NCI-H1092 (cell line): ENCODE results near the gene TRIP11.
"Not testable (repeated sequence)": the region's sequence is repeated elsewhere in the genome, so short reads cannot be mapped to it uniquely, and the experiment has no call there.

Source experiments
- DNase-seq: peaks from one replicate; lab custom pipeline; 2025; lab: John Stamatoyannopoulos, UW

The TRIP11 gene

DNA sequence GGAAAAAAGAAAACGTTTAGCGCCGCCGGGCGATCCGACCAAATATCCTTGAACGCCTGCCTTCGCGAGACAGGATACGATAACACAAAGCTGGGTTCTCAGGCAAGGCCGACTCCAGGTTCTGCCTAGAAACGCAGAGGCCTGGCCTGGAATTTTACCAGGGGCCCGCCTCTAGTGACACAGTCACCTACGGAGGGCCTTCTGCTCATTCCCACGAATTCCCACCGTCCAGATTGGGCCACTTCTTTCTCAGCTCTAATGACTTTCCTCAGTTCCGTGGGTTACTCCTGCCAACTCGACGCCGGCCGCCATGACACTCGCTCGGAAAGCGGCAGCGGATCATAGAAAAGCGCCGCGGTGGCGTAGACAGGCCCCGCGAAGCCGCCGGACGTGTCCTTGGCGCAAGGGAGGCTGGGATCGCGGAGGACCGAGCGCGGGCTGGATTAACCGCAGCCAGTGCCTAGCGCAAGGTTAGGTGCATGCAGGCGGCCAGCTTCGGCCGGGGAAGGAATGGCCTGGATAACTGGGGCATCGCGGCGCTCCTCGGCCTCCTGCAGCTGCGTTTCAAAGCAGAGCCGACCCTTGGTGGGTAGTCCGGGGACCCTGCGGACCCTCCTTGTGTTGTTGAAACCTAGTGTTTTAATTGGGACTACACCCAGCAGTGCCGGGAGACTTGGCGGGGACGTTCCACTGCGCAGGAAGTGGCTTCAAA lies at the start of gene TRIP11:
Gene TRIP11, minus strand, starts transcription at position 341 of the 712 bp plus-strand sequence. CDS start 374 bp downstream, outside the sequence.
- DNase-seq = peak; percentile 86

DNA sequence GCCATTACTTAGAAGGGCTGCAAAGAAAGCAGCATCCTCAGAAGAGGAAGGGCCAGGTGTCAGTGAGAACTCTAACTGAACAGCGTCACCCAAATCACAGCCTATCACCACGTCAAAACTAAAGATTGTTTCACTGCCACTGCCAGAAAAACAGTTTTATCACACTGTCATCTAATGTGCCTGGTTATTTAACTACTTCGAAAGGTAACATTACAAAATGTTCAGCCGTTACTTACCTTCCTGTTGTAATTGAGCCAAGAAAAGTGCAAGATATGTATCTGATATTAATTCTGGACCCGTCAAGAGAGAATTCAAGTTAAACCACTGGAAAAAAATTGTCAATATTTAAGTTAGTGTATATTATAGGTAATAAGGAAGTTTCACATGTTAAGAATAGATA lies 48.6 kb upstream of the TRIP11 start:
- DNase-seq = no peak

DNA sequence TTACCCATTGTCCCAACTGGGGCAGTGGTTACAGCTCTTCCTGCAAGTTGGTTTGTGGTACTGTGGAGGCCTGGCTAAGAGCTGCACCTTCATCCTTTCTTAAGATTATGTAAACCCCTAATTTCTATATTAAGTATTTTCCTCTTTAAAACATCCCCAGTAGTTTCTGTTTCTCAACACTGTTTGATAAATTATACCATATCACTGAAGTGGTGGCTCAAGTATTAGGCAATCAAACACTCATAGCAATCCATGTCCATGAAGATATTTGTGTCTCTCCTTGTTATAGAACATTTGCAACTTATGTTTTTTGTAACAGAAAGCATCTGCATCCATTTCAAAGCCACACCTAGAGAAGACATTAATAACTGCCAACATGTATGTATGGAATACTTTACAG lies 34.7 kb upstream of the TRIP11 start:
- DNase-seq = no peak

DNA sequence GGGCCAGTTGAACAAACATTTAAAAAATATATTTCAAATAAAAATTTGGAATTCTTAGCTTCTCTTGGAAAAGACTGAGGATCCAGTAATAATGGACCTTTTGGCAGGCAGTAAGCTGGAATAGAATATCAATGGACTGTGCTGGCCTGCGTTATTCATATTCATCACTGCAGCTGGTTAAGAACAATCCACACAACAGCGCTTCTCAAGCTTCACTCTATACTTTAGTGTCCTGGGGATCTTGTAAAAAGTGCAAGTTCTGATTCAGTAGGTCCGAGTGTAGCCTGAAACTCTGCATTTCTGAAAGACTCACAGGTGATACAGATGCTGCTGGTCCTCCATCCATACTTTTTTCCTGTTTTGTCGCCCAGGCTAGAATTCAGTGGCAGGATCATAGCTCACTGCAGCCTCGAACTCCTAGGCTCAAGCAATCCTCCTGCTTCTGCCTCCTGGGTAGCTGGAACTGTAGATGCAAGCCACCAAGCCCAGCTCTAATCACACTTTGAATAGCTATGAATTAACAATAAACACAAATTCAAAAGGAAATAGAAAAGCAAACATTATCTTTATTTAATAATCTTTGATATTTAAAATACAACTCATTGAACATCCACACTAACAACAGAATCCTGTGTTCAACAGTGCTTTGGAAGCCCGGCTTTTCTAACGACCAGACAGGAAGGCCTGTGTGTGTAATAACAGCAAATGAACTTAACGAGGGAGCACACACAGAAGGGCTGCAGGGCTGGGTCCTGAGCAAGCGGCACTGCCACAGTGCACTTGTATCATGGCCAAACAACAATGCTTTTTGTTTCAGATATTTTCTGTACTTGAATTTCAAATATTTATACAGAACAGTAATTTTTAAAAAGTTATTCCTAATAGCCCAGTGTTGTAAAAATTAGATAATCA lies 18.4 kb upstream of the TRIP11 start:
- DNase-seq = no peak

DNA sequence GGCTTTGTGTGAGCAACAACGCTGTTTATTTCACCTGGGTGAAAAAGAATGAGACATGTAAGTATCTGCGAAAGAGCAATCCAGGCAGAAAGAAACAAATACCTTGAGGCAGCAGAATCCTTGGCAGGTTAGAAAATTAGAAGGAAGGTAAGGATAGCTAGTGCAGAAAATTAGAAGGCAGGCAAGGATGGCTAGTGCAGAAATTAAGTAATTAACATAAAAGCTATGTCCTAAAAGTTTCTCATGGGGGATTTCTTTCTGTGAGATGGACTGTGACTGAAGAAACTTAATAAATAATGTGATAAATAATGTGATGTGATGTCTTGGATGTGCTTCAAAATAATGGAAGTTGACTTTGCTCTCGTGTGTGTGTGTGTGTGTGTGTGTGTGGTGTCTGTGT lies 9.9 kb upstream of the TRIP11 start:
- no peak for DNase-seq

DNA sequence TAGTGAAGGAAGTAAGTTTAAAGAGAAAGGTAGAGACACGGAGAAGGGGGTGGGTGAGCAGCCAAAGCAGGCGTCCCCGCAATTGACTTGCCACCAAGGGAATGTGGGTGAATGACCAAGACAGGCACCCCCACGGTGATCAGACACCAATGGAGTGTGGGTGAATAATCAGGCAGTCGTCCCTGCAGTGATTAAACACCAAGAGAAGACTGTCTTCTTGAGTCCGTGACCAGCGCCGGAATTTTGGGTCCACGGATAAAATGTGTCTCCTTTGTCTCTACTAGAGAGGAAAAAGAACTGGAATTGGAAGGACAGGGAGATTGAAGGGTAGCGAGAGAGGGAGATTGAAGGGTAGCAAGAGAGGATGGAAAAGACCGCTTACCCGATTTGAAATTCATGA lies 9.4 kb upstream of the TRIP11 start:
- DNase-seq = not testable (repeated sequence)

DNA sequence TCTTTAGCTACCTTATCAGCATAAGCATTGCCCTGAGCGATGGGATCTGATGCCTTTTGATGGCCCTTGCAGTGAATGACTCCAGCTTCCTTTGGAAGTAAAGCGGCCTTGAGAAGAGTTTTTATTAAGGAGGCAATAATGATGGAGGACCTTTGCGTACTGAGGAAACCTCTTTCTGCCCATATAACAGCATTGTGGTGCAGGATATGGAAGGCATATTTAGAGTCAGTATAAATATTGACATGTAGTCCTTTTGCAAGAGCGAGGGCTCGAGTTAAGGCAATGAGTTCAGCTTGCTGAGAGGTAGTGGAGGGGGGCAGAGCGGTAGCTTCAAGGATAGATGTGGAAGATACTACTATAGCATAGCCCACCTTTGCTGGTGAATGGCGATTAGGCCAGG lies 6.0 kb upstream of the TRIP11 start:
- DNase-seq = not testable (repeated sequence)

DNA sequence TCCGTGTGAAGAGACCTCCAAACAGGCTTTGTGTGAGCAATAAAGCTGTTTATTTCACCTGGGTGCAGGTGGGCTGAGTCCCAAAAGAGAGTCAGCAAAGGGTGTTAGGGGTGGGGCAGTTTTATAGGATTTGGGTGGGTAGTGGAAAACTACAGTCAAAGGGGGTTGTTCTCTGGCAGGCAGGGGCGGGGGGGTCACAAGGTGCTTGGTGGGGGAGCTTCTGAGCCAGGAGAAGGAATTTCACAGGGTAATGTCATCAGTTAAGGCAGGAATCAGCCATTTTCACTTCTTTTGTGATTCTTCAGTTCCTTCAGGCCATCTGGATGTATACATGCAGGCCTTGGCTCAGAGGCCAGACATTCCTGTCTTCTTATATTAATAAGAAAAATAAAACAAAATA lies 1.9 kb upstream of the TRIP11 start:
- not testable (repeated sequence) for DNase-seq

DNA sequence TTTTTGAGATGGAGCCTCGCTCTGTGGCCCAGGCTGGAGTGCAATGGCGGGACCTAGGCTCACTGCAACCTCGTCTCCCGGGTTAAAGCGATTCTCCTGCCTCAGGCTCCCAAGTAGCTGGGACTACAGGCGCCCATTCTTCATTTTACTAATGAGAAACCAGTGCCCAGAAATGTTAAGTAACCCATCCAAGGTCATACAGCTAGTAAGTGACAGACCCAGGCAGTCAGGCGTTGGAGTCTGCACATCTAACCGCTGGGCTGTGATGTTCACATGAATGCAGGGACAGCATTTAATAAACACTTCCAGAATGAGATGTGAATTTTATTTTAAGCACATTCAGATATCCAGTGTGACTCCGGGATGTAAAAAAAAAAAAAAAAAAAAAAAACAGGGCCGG lies 1.3 kb upstream of the TRIP11 start:
- DNase-seq = no peak

DNA sequence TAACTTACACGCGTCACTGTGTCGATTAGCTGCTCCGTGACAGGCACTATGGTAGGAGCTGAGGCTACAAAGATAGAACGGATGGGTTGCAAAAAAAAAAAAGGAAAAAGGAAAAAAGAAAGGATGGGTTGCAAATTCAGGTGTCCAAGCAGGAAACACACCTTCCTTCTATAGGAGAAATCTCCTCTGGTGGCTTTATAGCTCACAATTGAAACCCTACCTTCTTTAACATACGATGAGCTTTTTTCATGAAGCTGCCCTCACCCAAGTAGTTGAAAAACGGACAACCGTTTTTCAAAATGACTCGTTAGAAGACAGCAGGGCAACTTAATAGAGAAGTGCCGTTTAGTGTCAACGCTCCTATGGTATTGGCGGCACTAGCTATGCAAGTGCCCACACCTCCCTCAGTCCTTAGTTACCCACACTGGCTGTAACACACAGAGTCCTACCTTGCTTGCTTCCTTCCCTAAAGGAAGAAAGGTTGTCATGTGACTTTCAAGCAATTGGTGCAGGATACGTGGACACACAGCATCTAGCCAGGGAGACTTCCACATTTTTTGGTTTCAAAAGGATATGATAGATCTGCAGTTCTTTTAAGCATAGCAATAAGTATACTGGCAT lies 682 bp upstream of the TRIP11 start:
- peak; percentile 12 for DNase-seq

DNA sequence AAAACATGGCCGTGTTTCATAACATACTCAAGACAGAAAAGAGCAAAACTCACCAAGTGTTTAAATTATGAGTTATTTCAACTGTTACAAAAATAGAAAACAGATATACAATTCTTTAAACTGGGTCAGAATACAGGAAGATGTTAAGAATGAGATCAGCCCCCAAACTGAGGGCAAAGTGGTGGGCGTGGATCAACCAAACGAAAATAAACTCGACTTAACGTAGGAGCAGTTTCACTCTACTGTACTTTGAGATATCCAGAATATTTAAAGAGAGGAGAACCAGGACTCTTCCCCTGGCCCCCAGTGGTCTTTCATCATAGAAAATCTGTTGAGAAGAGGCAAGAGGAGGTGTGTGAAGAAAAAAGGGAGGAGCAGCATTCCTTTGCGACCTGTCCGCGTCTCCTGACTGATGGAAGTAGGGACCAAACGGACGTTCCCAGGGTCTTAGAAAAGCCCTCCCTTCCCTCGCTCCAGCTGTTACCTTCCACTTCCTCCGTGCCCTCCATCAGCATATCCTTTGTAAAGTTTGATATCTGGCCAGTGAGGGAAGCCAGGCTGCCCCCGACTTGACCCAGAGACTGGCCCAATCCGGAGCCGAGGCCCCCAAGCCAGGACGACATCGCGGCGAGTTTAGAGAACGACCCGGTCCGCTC lies 668 bp downstream of the TRIP11 start:
- DNase-seq = peak; percentile 5

DNA sequence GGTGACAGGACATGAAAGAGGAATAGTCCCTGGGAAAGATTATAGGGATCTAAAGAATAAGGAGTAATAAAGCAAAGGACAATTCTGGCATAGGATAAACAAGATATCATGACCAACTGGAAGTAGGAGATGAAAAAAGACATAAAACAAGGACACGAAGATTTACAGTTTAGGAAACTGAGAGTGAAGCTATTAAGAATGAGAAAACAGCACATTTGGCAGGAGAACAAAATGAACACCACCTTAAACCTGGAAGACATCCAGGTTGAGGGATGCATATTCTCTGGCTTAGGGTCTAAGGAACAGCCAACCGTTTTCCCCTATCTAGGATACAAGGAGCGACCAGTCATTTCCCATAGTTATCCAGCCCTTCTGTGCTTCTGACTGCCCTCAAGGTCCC lies 1.9 kb downstream of the TRIP11 start:
- no peak for DNase-seq

DNA sequence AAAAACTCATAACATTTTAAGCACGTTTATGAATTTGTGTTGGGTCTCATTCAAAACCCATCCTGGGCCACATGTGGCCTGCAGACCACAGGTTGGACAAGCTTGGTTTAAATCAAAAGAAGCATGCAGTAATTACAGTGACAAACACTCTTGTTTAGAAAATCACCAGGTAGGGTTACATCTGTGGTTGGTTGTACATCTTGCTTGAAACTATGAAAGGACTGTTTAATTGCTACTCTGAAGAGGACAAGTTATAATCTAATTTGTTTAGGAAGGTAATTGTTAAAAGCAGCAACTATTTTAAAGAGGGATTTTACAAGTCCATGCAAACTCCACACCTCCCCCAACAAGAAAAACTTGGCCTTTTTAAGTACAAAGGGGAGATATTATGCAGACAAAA lies 4.0 kb downstream of the TRIP11 start:
- DNase-seq = no peak

DNA sequence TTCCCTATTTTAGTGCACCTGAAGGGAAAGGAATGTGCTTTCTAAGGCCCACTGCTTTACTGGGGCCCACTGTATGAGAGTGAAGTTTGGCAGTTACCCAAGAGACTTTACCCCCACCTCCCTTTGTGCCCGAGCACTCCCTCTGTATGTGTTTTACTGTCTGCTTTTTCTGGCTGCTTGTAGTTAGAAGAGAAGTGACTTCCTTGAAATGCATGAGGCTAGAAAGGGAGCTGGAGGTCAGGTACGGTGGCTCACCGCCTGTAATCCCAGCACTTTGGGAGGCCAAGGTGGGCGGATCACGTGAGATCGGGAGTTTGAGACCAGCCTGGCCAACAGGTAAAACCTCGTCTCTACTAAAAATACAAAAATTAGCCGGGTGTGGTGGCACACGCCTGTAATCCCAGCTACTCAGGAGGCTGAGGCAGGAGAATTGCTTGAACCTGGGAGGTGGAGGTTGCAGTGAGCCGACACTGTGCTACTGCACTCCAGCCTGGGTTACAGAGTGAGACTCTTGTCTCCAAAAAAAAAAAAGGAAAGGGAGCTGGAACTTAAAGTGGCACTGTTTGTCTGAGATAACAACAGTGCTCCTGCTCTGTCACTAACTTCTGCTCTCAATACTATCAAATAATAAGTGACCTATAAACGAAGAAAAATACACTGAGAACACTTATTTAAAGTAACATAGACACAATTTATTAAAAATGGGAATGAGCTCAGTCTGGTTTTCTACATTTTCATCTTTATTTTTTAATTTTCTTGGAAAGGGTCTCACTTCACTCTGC lies 5.8 kb downstream of the TRIP11 start:
- no peak for DNase-seq

DNA sequence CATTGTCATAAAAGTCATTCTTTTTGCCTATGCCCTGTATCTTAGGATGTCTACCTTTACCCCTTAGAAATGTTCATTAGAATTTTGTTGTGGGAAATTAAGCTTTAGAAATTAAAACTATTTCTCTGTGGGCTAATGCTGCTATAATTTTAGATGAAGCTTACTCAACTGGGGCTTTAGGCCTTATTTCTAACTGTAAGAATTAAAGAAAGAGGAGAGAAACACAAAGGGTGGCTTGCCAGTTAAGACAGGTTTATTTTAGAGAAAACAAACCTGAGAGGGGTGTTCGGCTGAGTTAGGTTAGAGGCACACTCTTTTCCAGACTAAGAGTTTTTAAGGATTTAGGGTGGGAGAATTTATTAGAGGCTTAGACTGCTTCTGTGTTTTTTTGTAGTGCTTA lies 6.4 kb downstream of the TRIP11 start:
- DNase-seq = no peak

DNA sequence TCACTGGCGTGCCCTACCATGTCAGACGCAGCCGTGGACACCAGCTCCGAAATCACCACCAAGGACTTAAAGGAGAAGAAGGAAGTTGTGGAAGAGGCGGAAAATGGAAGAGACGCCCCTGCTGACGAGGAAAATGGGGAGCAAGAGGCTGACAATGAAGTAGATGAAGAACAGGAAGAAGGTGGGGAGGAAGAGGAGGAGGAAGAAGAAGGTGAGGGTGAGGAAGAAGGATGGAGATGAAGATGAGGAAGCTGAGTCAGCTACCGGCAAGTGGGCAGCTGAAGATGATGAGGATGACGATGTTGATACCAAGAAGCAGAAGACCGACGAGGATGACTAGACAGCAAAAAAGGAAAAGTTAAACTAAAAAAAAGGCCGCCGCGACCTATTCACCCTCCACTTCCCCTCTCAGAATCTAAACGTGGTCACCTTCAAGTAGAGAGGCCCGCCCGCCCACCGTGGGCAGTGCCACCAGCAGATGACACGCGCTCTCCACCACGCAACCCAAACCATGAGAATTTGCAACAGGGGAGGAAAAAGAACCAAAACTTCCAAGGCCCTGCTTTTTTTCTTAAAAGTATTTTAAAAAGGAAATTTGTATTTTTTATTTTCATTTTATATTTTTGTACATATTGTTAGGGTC lies 13.2 kb downstream of the TRIP11 start:
- no peak for DNase-seq

DNA sequence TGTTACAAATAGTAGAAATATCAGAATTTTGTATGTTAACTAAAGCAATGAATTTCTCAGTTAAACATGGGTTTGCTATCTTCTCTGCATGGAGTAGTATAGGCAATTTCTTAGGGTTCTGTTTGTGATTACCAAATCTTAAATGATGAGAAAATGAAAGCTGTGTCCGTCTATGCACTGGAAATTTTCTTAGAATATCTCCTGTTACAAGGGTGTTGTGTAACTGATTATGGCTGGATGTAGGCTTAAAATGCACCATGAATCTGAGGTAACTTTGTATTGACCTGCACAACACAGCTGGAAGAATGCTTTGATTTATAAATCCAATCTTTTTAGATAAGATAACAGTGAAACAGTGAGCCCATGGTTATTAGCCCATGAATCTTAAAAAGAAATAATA lies 17.8 kb downstream of the TRIP11 start:
- DNase-seq = no peak

DNA sequence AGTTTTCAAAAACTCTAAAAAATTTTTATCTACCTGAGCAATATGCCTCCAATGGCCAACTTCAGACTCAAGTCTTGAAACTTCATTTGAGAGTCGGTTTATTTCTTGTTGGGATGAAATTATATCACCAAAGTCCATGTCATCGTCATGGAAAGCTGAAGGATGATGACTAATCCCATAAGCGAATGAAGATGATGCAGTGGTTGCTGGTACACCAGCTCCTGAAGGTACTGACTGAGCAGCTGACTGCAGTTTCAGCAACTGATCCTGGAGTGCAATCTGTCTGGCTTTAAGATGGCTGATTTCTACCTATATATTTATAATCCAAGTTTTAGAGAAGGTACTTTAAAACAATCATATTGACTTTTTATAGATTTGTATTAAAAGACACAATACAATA lies 18.3 kb downstream of the TRIP11 start:
- no peak for DNase-seq

DNA sequence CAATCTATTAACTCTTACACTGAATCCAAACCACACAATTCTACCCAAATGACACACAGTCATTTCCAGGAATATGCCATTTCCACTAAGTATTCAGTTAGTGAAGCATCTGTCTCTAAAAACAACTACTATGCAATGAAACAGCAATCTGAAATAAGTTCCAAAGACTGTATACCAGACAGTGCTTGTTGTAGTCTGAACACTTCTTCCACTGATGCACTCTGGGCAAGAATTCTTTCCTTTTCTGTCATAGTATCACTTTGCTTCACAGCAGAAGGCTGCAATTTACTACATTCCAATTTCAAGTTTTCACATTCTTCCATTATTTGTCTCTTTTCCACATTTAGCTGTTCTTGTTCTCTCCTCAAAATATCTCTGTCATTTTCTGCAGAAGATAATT lies 25.8 kb downstream of the TRIP11 start:
- no peak for DNase-seq

DNA sequence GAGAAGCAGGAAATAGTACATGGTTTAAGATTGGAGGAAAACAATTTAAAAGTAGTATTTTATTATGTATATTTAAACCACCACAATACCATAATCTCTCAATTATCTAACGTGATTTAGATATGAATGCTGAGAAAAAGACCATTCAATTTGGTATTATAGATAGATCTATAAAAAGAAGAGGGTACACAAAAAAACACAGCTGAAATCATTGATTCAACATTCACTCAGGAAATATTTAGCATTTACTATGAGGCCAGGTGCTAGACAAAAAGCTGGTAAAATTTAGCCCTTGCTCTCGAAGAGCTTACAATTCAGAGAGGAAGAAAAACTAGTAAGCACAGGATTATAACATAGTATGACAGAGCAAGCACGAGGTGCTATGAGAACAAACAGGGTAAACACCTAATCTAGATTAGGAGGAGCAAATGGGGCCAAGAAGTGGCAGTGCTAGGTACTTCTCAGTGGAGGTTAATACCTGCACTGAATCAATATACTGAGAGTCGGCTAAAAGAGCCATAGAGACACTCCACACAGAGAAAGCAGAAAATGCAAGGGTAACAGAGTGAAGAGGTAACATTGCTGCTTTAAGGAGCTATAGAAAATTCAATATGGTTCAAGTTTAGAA lies 27.6 kb downstream of the TRIP11 start:
- DNase-seq = no peak

DNA sequence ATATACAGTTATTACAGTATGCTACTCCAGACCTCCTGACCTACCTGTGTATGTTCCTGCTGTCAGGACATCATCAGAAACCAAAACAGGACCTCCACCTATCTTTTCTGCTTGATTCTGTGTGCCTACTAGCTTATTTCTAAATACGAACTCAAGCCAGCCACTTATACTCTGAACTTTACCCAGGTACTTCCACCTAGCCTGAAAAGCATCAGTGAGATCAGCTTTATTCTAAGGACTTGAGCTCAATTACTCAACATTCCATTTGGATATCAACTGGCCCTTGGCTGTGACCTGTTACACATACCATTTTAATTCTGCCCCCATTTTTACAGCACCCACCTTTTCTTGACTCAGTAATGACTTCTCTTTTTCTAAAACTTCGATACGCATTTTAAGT lies 29.2 kb downstream of the TRIP11 start:
- DNase-seq = no peak
